Suprapubic skin (tissue), 4 donors: ENCODE data around the gene ALPL. TPM values are rescaled to one million over a fixed set of nuclear protein-coding genes. Genes with fewer than 3 reads are reported as not detected.

Source experiments
- DNase-seq, 2 donors: peaks; one replicate each; pipeline ENCODE4 v3.0.0-alpha.2; 2019; ENCODE audit warnings: low spot score in 2 of 2
- H3K27ac ChIP-seq: fragments of 200-600 bp; sonication (generic); one replicate; pipeline ENCODE4 v1.5.1; 2019
- H3K27me3 ChIP-seq: fragments of 200-600 bp; sonication (generic); one replicate; pipeline ENCODE4 v1.5.1; 2019
- H3K36me3 ChIP-seq: fragments of 200-600 bp; sonication (generic); one replicate; pipeline ENCODE4 v1.5.1; 2019
- H3K4me1 ChIP-seq: fragments of 200-600 bp; sonication (generic); one replicate; pipeline ENCODE4 v1.5.1; 2019
- H3K4me3 ChIP-seq: fragments of 200-600 bp; sonication (generic); one replicate; pipeline ENCODE4 v1.5.1; 2019; ENCODE audit warnings: mild to moderate bottlenecking
- H3K9me3 ChIP-seq: fragments of 200-600 bp; sonication (generic); one replicate; pipeline ENCODE4 v1.5.1; 2019
- EP300 ChIP-seq: sonication (generic); formaldehyde crosslinking; IDR thresholded peaks from one replicate; pipeline ENCODE4 v1.6.1; 2017; ENCODE audit warnings: antibody characterized with exemption
- POLR2A ChIP-seq, 2 donors: fragments of 450-650 bp; IDR thresholded peaks; one replicate each; pipeline ENCODE4 v1.6.1; 2017; ENCODE audit warnings: antibody characterized with exemption in 2 of 2, mild to moderate bottlenecking in 2 of 2, moderate library complexity in 2 of 2
- POLR2AphosphoS5 ChIP-seq, 3 donors: sonication (generic); formaldehyde crosslinking; IDR thresholded peaks; one replicate each; pipeline ENCODE4 v1.6.1; 2017; ENCODE audit warnings: antibody characterized with exemption in 3 of 3
- WGBS: methylation state at CpG from one replicate; pipeline ENCODE4 v1.1.5; 2018; 5-methylcytosine and 5-hydroxymethylcytosine counted together
- total RNA-seq, 4 donors: library from RNA; depleted of rRNA; stranded (reverse); fragments of >200 nt; gene quantifications; one replicate each; pipeline ENCODE4 v1.1.0, GENCODE V29; 2016
- TF ChIP-seq, protein P1 (sequence below), 2 donors: fragments of 200-600 bp in 1 of 2; fragments of 450-650 bp in 1 of 2; sonication (generic) in 1 of 2; IDR thresholded peaks; one replicate each; pipeline ENCODE4 v1.5.1; 2016 to 2019; ENCODE audit warnings: antibody characterized with exemption in 2 of 2, mild to moderate bottlenecking in 1 of 2, moderate library complexity in 1 of 2

The ALPL gene
- total RNA-seq, 4 donors from 2014 or later = 5.1 to 9.7 (median 6.0) TPM

DNA sequence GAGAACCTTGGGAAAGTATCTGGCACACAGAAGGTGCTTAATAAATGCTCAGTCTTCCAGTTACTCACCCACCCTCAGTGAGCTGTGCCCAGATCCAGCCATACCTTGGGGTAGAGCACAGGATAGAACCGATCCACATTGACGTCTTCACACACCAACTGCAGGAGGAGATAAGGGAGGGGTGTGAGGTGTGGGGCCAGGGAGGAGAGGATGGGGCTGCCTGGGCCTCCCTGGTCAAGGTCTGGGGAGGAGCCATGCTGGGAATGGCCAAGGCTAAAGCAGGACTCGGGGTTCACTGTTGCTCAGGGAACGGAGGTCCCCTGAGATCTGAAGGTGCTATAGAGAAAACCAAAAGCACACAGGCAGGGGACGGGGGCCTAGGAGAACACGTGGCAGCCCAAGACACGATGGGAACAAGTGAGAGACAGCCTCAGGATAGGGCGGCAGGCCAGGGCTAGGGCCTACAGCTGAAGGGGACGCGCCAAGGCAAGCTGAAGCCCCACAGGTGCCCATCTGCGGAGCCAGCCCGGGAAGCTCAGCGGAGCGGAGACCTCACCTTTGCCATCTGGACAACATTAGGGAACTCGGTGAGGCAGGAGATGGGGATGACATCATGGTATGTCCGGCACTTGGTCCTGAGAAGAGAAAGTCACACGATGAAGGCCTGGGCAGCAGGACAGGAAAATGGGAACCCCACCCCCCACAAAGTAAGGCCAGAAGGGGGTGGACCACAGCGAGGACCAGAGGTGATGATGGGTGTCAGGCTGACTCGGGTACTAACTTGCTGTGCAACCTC, 104.0 kb downstream of the ALPL start:
- Histone ChIP-seq H3K27ac (no peak overlapping the region), H3K4me1 (peaks cover 17% of the 10 kb centered on the region), H3K9me3 (no peaks in the 10 kb centered on the region), H3K27me3 (peaks cover 2% of the 10 kb centered on the region), H3K36me3 (no peaks in the 10 kb centered on the region), H3K4me3 (no peak overlapping the region)
- TF ChIP-seq EP300 (no peak), POLR2A (IDR thresholded peaks at IDR 0.05) (no peak), POLR2AphosphoS5 (IDR thresholded peaks at IDR 0.05) (no peak)
- TF ChIP-seq, protein P1, sequence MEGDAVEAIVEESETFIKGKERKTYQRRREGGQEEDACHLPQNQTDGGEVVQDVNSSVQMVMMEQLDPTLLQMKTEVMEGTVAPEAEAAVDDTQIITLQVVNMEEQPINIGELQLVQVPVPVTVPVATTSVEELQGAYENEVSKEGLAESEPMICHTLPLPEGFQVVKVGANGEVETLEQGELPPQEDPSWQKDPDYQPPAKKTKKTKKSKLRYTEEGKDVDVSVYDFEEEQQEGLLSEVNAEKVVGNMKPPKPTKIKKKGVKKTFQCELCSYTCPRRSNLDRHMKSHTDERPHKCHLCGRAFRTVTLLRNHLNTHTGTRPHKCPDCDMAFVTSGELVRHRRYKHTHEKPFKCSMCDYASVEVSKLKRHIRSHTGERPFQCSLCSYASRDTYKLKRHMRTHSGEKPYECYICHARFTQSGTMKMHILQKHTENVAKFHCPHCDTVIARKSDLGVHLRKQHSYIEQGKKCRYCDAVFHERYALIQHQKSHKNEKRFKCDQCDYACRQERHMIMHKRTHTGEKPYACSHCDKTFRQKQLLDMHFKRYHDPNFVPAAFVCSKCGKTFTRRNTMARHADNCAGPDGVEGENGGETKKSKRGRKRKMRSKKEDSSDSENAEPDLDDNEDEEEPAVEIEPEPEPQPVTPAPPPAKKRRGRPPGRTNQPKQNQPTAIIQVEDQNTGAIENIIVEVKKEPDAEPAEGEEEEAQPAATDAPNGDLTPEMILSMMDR (IDR thresholded peaks at IDR 0.05) = no peak
- WGBS = 85% methylated on average over 19 of the region's 19 CpGs
- DNase-seq = no peak

DNA sequence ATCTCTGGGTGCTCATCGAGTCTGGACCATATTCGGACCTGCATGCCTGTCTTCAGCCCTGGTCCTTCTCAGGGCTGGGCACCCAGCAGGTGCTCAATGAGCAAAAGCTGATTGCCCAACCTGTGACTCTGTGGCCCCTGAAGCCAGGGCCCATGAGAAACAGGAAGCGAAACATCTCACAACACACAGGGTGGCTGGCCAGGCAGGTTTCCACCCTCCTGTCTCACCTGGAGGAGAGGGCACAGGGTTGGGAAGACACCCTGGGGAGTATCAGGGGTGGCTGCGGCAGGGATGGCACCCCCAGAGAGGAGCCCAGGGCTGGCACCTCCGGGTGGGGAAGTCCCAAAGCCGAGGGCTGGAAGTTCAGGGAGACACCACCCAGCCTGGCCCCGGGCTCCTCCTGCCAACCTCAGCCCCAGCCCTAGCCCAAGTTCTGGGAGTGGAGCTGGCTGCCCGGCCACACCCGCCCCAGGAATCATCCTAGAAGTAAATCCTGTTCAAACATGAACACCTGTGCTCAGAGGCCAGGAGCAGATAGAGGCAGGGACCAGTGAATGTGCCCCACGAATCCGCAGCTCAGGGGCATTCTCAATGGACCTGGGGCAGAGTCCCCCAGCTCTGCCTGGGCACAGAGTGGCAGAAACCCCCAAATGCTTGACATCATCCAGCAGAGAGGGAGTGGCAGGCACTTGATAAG, 105.3 kb downstream of the ALPL start:
- no peak overlapping the region for H3K4me3 ChIP-seq
- H3K4me1 ChIP-seq = peaks cover 26% of the 10 kb centered on the region
- H3K27ac ChIP-seq = no peak overlapping the region
- 72% methylated on average over 3 of the region's 11 CpGs for WGBS
- H3K36me3 ChIP-seq = no peaks in the 10 kb centered on the region
- DNase-seq = no peak
- no peak for TF ChIP-seq POLR2A (IDR thresholded peaks at IDR 0.05)
- TF ChIP-seq POLR2AphosphoS5 (IDR thresholded peaks at IDR 0.05) = no peak
- TF ChIP-seq, protein P1 (IDR thresholded peaks at IDR 0.05) = no peak
- TF ChIP-seq EP300 = no peak
- peaks cover 5% of the 10 kb centered on the region for H3K27me3 ChIP-seq
- no peaks in the 10 kb centered on the region for H3K9me3 ChIP-seq

DNA sequence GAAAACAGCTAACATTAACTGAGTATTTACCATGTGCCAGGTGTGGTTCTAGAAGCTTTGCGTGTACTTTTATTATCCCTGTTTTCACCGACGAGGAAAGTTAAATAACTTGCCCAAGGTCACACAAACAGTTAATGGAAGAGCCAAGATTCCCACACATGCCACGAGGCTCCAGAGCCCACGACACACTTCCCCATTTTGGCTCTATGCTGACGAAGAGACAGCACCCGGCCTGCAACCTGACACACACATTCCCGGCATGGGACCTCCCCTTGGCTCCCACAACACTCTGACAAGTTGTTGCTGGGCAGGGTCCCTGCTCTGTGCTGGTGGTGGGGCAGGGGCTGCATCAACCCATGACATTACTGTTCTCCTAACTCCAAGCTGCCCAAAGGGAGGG, 107.1 kb downstream of the ALPL start:
- Histone ChIP-seq H3K4me1 (peaks cover 42% of the 10 kb centered on the region), H3K27ac (no peak overlapping the region), H3K27me3 (peaks cover 15% of the 10 kb centered on the region), H3K36me3 (no peaks in the 10 kb centered on the region), H3K9me3 (no peaks in the 10 kb centered on the region), H3K4me3 (no peak overlapping the region)
- WGBS = 48% methylated on average over 7 of the region's 8 CpGs
- DNase-seq = no peak
- TF ChIP-seq, protein P1 (IDR thresholded peaks at IDR 0.05) = no peak
- TF ChIP-seq POLR2AphosphoS5 (IDR thresholded peaks at IDR 0.05) (no peak), POLR2A (IDR thresholded peaks at IDR 0.05) (no peak), EP300 (no peak)

DNA sequence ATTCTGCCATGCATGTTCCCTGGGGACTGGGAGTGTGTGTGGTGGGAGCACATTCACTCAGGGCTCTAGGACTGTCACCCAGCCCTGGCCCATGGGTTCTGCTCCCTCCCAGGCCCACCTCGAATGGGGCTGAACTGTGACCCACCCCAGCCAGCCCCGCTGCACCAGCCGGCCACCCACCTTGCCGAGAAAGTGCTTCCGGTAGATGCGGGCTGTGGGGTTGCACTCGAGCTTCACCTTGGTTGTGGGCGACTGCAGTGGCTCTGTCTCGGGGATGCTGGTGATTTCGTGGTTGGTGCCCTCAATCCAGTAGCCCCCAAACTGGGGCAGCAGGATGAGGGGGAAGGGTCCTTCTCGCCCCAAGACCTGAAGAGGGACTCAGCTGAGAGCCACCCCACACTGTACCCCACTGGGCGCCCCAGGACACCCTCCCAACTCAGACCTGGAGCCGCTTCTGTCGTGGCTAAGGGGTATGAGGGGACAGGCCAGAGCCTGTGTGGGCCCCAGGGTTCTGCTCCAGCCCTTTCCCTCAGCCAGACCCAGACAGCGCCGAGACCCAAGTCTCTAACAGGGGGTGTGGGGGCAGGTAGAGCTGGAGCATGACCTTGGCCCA, 108.0 kb downstream of the ALPL start:
- 97% methylated on average over 9 of the region's 16 CpGs for WGBS
- Histone ChIP-seq H3K9me3 (no peaks in the 10 kb centered on the region), H3K36me3 (no peaks in the 10 kb centered on the region), H3K27me3 (peaks cover 20% of the 10 kb centered on the region), H3K4me1 (peaks cover 48% of the 10 kb centered on the region), H3K4me3 (no peak overlapping the region), H3K27ac (no peak overlapping the region)
- DNase-seq = no peak
- TF ChIP-seq, protein P1 (IDR thresholded peaks at IDR 0.05) = no peak
- TF ChIP-seq EP300 (no peak), POLR2AphosphoS5 (IDR thresholded peaks at IDR 0.05) (no peak), POLR2A (IDR thresholded peaks at IDR 0.05) (no peak)

DNA sequence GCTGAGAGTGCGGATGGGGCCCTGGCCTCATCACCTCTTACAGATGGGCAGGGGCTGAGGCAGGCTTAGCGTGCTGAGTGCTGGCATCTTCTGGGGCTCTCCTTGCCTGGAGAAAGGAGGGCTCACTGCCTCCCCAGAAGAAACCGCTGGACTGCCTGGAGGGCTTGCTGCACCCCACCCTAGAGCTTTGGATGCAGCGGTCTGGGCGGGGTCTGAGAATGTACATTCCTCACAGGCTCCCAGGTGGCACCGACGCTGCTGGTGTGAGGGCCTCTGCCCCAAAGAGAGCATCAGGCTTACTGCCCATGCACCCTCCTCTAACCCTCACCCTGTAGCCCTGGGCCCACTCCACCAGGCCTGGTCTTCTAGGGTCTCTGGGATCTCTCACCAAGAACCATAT, 108.8 kb downstream of the ALPL start:
- no peak for DNase-seq
- Histone ChIP-seq H3K4me3 (no peak overlapping the region), H3K9me3 (no peaks in the 10 kb centered on the region), H3K27me3 (peaks cover 27% of the 10 kb centered on the region), H3K4me1 (peaks cover 54% of the 10 kb centered on the region), H3K27ac (no peak overlapping the region), H3K36me3 (no peaks in the 10 kb centered on the region)
- TF ChIP-seq, protein P1 (IDR thresholded peaks at IDR 0.05) = no peak
- no peak for TF ChIP-seq POLR2A (IDR thresholded peaks at IDR 0.05)
- TF ChIP-seq POLR2AphosphoS5 (IDR thresholded peaks at IDR 0.05) = no peak
- no peak for TF ChIP-seq EP300
- WGBS = 55% methylated on average over 2 of the region's 7 CpGs
